Memory B cell (primary cell): Measurements from ENCODE around the gene ADAMTS7.
"Not testable (repeated sequence)": the region's sequence is repeated elsewhere in the genome, so short reads cannot be mapped to it uniquely, and the experiment has no call there.

ENCODE experiments used
- ATAC-seq: fragments of 150-1000 bp; cut with Tn5 transposase; 2 replicates; pipeline ENCODE4 v1.10.0; 2021; ENCODE audit warnings: low read depth, mild to moderate bottlenecking, moderate library complexity
- DNase-seq, 2 donors: peaks; one replicate each; pipeline ENCODE4 v3.0.0; 2022; ENCODE audit warnings: low spot score in 2 of 2
- H3K27ac Mint-ChIP-seq: one replicate; pipeline ENCODE4 v1.8.0; 2022; ENCODE audit warnings: mild to moderate bottlenecking, moderate library complexity, mixed read lengths
- H3K27me3 Mint-ChIP-seq: one replicate; pipeline ENCODE4 v1.8.0; 2022; ENCODE audit warnings: mixed read lengths
- H3K36me3 Mint-ChIP-seq: one replicate; pipeline ENCODE4 v1.8.0; 2022; ENCODE audit warnings: mild to moderate bottlenecking, mixed read lengths
- H3K4me1 Mint-ChIP-seq: one replicate; pipeline ENCODE4 v1.8.0; 2022; ENCODE audit warnings: mixed read lengths
- H3K4me3 Mint-ChIP-seq: one replicate; pipeline ENCODE4 v1.8.0; 2022; ENCODE audit warnings: mild to moderate bottlenecking, moderate library complexity, mixed read lengths
- H3K9me3 Mint-ChIP-seq: one replicate; pipeline ENCODE4 v1.8.0; 2022; ENCODE audit warnings: mixed read lengths

ADAMTS7 gene

GRCh38 chr15:78808550-78808949 is 2.7 kb downstream of the ADAMTS7 start:
- peaks cover 3% of the 10 kb centered on the region for H3K9me3 Mint-ChIP-seq
- no peak for DNase-seq
- H3K4me1 Mint-ChIP-seq, result peaks cover 13% of the 10 kb centered on the region
- H3K27ac Mint-ChIP-seq, result no peak overlapping the region
- H3K4me3 Mint-ChIP-seq, result no peak overlapping the region
- peaks cover 2% of the 10 kb centered on the region for H3K36me3 Mint-ChIP-seq
- peak; percentile 44 for ATAC-seq
- H3K27me3 Mint-ChIP-seq, result peaks cover 10% of the 10 kb centered on the region

GRCh38 chr15:78807359-78807758 is 3.9 kb downstream of the ADAMTS7 start:
- no peak for DNase-seq
- Mint-ChIP-seq H3K4me3 (no peak overlapping the region), H3K27ac (no peak overlapping the region), H3K36me3 (peaks cover 2% of the 10 kb centered on the region), H3K27me3 (peaks cover 3% of the 10 kb centered on the region), H3K9me3 (peaks cover 3% of the 10 kb centered on the region), H3K4me1 (peaks cover 8% of the 10 kb centered on the region)
- ATAC-seq, result no peak

GRCh38 chr15:78804391-78804792 is 6.9 kb downstream of the ADAMTS7 start:
- Mint-ChIP-seq H3K27me3 (no peaks in the 10 kb centered on the region), H3K36me3 (no peaks in the 10 kb centered on the region), H3K4me3 (no peak overlapping the region), H3K27ac (no peak overlapping the region), H3K9me3 (peaks cover 3% of the 10 kb centered on the region), H3K4me1 (no peaks in the 10 kb centered on the region)
- ATAC-seq, result no peak
- DNase-seq, result no peak

GRCh38 chr15:78800806-78801205 is 10.5 kb downstream of the ADAMTS7 start:
- Mint-ChIP-seq H3K9me3 (no peaks in the 10 kb centered on the region), H3K27me3 (no peaks in the 10 kb centered on the region), H3K36me3 (no peaks in the 10 kb centered on the region), H3K4me1 (no peaks in the 10 kb centered on the region), H3K4me3 (no peak overlapping the region), H3K27ac (no peak overlapping the region)
- DNase-seq (no peak), ATAC-seq (no peak)

- no peak overlapping the region for H3K27ac Mint-ChIP-seq
- no peak overlapping the region for H3K4me3 Mint-ChIP-seq
- ATAC-seq (no peak), DNase-seq (no peak)
- no peaks in the 10 kb centered on the region for H3K9me3 Mint-ChIP-seq
- H3K36me3 Mint-ChIP-seq, result no peaks in the 10 kb centered on the region
- no peaks in the 10 kb centered on the region for H3K27me3 Mint-ChIP-seq
- no peaks in the 10 kb centered on the region for H3K4me1 Mint-ChIP-seq
These were observed 11.1 kb downstream of the ADAMTS7 start for GRCh38 chr15:78800189-78800588.

GRCh38 chr15:78799102-78799501 is 12.2 kb downstream of the ADAMTS7 start:
- not testable (repeated sequence) for H3K27me3 Mint-ChIP-seq, H3K4me3 Mint-ChIP-seq, H3K36me3 Mint-ChIP-seq, H3K27ac Mint-ChIP-seq, ATAC-seq, H3K4me1 Mint-ChIP-seq, H3K9me3 Mint-ChIP-seq, DNase-seq

GRCh38 chr15:78798355-78798754 is 12.9 kb downstream of the ADAMTS7 start:
- not testable (repeated sequence) for H3K27ac Mint-ChIP-seq, H3K4me3 Mint-ChIP-seq, H3K36me3 Mint-ChIP-seq, DNase-seq, H3K4me1 Mint-ChIP-seq, ATAC-seq, H3K27me3 Mint-ChIP-seq, H3K9me3 Mint-ChIP-seq

GRCh38 chr15:78797951-78798350 is 13.3 kb downstream of the ADAMTS7 start:
- no peak for DNase-seq
- Mint-ChIP-seq H3K9me3 (no peaks in the 10 kb centered on the region), H3K27ac (no peak overlapping the region), H3K36me3 (no peaks in the 10 kb centered on the region), H3K4me3 (no peak overlapping the region), H3K4me1 (no peaks in the 10 kb centered on the region), H3K27me3 (no peaks in the 10 kb centered on the region)
- ATAC-seq, result no peak

GRCh38 chr15:78796510-78796909 is 14.8 kb downstream of the ADAMTS7 start:
- Mint-ChIP-seq H3K36me3 (no peaks in the 10 kb centered on the region), H3K27ac (no peak overlapping the region), H3K4me1 (no peaks in the 10 kb centered on the region), H3K27me3 (no peaks in the 10 kb centered on the region), H3K9me3 (no peaks in the 10 kb centered on the region), H3K4me3 (no peak overlapping the region)
- DNase-seq (no peak), ATAC-seq (no peak)

- DNase-seq, result no peak
- Mint-ChIP-seq H3K36me3 (no peaks in the 10 kb centered on the region), H3K27me3 (no peaks in the 10 kb centered on the region), H3K9me3 (no peaks in the 10 kb centered on the region), H3K4me3 (no peak overlapping the region), H3K4me1 (no peaks in the 10 kb centered on the region), H3K27ac (no peak overlapping the region)
- ATAC-seq, result no peak
These were observed 16.2 kb downstream of the ADAMTS7 start for GRCh38 chr15:78795043-78795442.

- not testable (repeated sequence) for H3K9me3 Mint-ChIP-seq, H3K36me3 Mint-ChIP-seq, DNase-seq, ATAC-seq, H3K4me3 Mint-ChIP-seq, H3K27ac Mint-ChIP-seq, H3K4me1 Mint-ChIP-seq, H3K27me3 Mint-ChIP-seq
These were observed 16.8 kb downstream of the ADAMTS7 start for GRCh38 chr15:78794446-78794845.

GRCh38 chr15:78791357-78791756 is 19.9 kb downstream of the ADAMTS7 start:
- Mint-ChIP-seq H3K27me3 (no peaks in the 10 kb centered on the region), H3K4me1 (peaks cover 4% of the 10 kb centered on the region), H3K27ac (no peak overlapping the region), H3K4me3 (no peak overlapping the region), H3K9me3 (no peaks in the 10 kb centered on the region), H3K36me3 (no peaks in the 10 kb centered on the region)
- no peak for DNase-seq
- no peak for ATAC-seq

- Mint-ChIP-seq H3K9me3 (no peaks in the 10 kb centered on the region), H3K36me3 (no peaks in the 10 kb centered on the region), H3K4me3 (no peak overlapping the region), H3K27me3 (no peaks in the 10 kb centered on the region), H3K27ac (no peak overlapping the region), H3K4me1 (peaks cover 4% of the 10 kb centered on the region)
- no peak for DNase-seq
- no peak for ATAC-seq
These were observed 21.2 kb downstream of the ADAMTS7 start for GRCh38 chr15:78790027-78790426.

GRCh38 chr15:78789615-78790014 is 21.6 kb downstream of the ADAMTS7 start:
- no peaks in the 10 kb centered on the region for H3K27me3 Mint-ChIP-seq
- H3K36me3 Mint-ChIP-seq, result no peaks in the 10 kb centered on the region
- H3K4me1 Mint-ChIP-seq, result peaks cover 4% of the 10 kb centered on the region
- no peak overlapping the region for H3K4me3 Mint-ChIP-seq
- no peak overlapping the region for H3K27ac Mint-ChIP-seq
- DNase-seq (no peak), ATAC-seq (no peak)
- H3K9me3 Mint-ChIP-seq, result no peaks in the 10 kb centered on the region

GRCh38 chr15:78788016-78788660 is 23.1 kb downstream of the ADAMTS7 start:
- no peak overlapping the region for H3K4me3 Mint-ChIP-seq
- H3K9me3 Mint-ChIP-seq, result peaks cover 2% of the 10 kb centered on the region
- no peak overlapping the region for H3K27ac Mint-ChIP-seq
- H3K4me1 Mint-ChIP-seq, result peaks cover 4% of the 10 kb centered on the region
- no peaks in the 10 kb centered on the region for H3K27me3 Mint-ChIP-seq
- ATAC-seq (no peak), DNase-seq (no peak)
- H3K36me3 Mint-ChIP-seq, result peaks cover 2% of the 10 kb centered on the region
